Fibroblast of lung (primary cell): ENCODE measurements around the gene PUSL1. TPM values are rescaled to one million over a fixed set of nuclear protein-coding genes. Genes with fewer than 3 reads are reported as not detected.

Source experiments
- DNase-seq, 2 donors: peaks; one replicate each; pipeline versions ENCODE4 v3.0.0 to v3.0.0-alpha.2; 2010; ENCODE audit warnings: low read depth in 2 of 2
- H2AFZ ChIP-seq: 2 replicates; pipeline ENCODE4 v1.5.1; 2012; ENCODE audit warnings: low read length, control low read depth, inconsistent platforms
- H3K27ac ChIP-seq: 2 replicates; pipeline ENCODE4 v1.5.1; 2011; ENCODE audit warnings: low read length, control low read depth; ENCODE audit not compliant: insufficient read depth
- H3K27me3 ChIP-seq: 2 replicates; pipeline ENCODE4 v1.5.1; 2011; ENCODE audit warnings: mild to moderate bottlenecking, low read length; ENCODE audit not compliant: control insufficient read depth, insufficient read depth
- H3K36me3 ChIP-seq: 2 replicates; pipeline ENCODE4 v1.5.1; 2011; ENCODE audit warnings: low read length; ENCODE audit not compliant: control insufficient read depth, insufficient read depth
- H3K4me1 ChIP-seq: 2 replicates; pipeline ENCODE4 v1.5.1; 2011; ENCODE audit warnings: low read length; ENCODE audit not compliant: control insufficient read depth, insufficient read depth; ENCODE audit errors: extremely low read depth
- H3K4me2 ChIP-seq: 2 replicates; pipeline ENCODE4 v1.5.1; 2011; ENCODE audit warnings: low read length, control low read depth; ENCODE audit not compliant: insufficient read depth; ENCODE audit errors: extremely low read depth
- H3K4me3 ChIP-seq, 4 experiments: fragments of 200-600 bp in 1 of 4; sonication (generic) in 1 of 4; replicated peaks in 1 of 4; 2 replicates each; pipeline ENCODE4 v1.5.1; 2011 to 2016; ENCODE audit warnings: low read length in 4 of 4, low read depth in 3 of 4, mild to moderate bottlenecking in 3 of 4, control low read depth in 2 of 4, inconsistent platforms in 1 of 4, mixed read lengths in 1 of 4; ENCODE audit not compliant: insufficient read depth in 1 of 4; ENCODE audit errors: control extremely low read depth in 1 of 4
- H3K79me2 ChIP-seq: 2 replicates; pipeline ENCODE4 v1.5.1; 2012; ENCODE audit warnings: mild to moderate bottlenecking, low read length, inconsistent platforms; ENCODE audit not compliant: control insufficient read depth, insufficient read depth
- H3K9ac ChIP-seq: 2 replicates; pipeline ENCODE4 v1.5.1; 2011; ENCODE audit warnings: mild to moderate bottlenecking, low read length, control low read depth; ENCODE audit not compliant: insufficient read depth
- H3K9me3 ChIP-seq: 2 replicates; pipeline ENCODE4 v1.5.1; 2012; ENCODE audit warnings: low read depth, low read length; ENCODE audit not compliant: control insufficient read depth, insufficient read depth
- H4K20me1 ChIP-seq: 2 replicates; pipeline ENCODE4 v1.5.1; 2011; ENCODE audit warnings: low read length; ENCODE audit not compliant: control insufficient read depth, insufficient read depth; ENCODE audit errors: extremely low read depth
- EZH2 ChIP-seq: IDR thresholded peaks from 2 replicates; pipeline ENCODE4 v1.5.1; 2012; ENCODE audit warnings: low read length, control low read depth, mild to moderate bottlenecking; ENCODE audit errors: missing control alignments
- polyA plus RNA-seq, 2 donors: library from polyadenylated mRNA; depleted of rRNA in 1 of 2; stranded (reverse) in 1 of 2; unstranded in 1 of 2; fragments of >200 nt; gene quantifications; 2 replicates each; pipeline ENCODE4 v1.2.1, GENCODE V29; 2011 to 2012; ENCODE audit warnings: missing spikeins in 1 of 2
- total RNA-seq: library from RNA; depleted of rRNA; stranded (reverse); fragments of >200 nt; gene quantifications from 2 replicates; pipeline ENCODE4 v1.2.1, GENCODE V29; 2014
- TF ChIP-seq, protein P1 (sequence below), 2 donors: IDR thresholded peaks in 1 of 2; conservative IDR thresholded peaks in 1 of 2; 1 replicate in 1 of 2; 2 replicates in 1 of 2; pipeline ENCODE4 v1.5.1; 2011 to 2012; ENCODE audit warnings: low read length in 2 of 2, control low read depth in 1 of 2, inconsistent platforms in 1 of 2, low read depth in 1 of 2, mild to moderate bottlenecking in 1 of 2

Gene PUSL1
- total and polyA plus RNA-seq, 2 donors (not counting 1 experiment from before 2014, with no cell fraction given) = 7.1 to 12.7 TPM

DNA sequence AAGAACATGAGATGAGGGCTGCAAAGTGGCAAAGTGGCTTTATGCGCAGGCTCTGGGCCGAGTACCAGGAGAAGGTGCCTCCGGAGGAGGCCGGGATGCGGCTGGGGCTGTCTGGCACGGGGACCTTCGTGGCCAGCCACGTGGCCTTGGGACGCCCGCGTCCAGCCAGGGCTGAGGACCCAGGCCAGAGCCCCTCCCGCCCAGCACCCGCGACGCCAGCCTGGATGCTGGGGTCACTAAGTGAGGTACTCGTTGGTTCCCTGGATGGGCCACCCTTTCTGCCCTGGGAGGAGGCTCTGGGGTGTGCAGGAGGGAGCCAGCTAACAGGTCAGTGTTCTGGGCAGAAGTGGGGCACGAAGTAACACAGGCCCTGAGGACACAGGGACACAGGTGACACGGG, 15.5 kb upstream of the PUSL1 start:
- Histone ChIP-seq H3K4me3 (no peak overlapping the region), H2AFZ (no peak overlapping the region), H3K27ac (no peak overlapping the region), H3K27me3 (no peaks in the 10 kb centered on the region), H3K9ac (no peak overlapping the region), H3K4me1 (no peaks in the 10 kb centered on the region), H3K36me3 (peaks cover 27% of the 10 kb centered on the region), H3K4me2 (no peak overlapping the region), H3K9me3 (no peaks in the 10 kb centered on the region), H4K20me1 (no peaks in the 10 kb centered on the region), H3K79me2 (no peaks in the 10 kb centered on the region)
- no peak for DNase-seq
- TF ChIP-seq EZH2 = no peak
- TF ChIP-seq, protein P1, sequence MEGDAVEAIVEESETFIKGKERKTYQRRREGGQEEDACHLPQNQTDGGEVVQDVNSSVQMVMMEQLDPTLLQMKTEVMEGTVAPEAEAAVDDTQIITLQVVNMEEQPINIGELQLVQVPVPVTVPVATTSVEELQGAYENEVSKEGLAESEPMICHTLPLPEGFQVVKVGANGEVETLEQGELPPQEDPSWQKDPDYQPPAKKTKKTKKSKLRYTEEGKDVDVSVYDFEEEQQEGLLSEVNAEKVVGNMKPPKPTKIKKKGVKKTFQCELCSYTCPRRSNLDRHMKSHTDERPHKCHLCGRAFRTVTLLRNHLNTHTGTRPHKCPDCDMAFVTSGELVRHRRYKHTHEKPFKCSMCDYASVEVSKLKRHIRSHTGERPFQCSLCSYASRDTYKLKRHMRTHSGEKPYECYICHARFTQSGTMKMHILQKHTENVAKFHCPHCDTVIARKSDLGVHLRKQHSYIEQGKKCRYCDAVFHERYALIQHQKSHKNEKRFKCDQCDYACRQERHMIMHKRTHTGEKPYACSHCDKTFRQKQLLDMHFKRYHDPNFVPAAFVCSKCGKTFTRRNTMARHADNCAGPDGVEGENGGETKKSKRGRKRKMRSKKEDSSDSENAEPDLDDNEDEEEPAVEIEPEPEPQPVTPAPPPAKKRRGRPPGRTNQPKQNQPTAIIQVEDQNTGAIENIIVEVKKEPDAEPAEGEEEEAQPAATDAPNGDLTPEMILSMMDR (conservative IDR thresholded peaks at IDR 0.05 in 1 of 2, IDR thresholded peaks at IDR 0.05 in 1 of 2; ENCODE audit: low read depth in 1 of 2, low read length in 2 of 2) = no peak

DNA sequence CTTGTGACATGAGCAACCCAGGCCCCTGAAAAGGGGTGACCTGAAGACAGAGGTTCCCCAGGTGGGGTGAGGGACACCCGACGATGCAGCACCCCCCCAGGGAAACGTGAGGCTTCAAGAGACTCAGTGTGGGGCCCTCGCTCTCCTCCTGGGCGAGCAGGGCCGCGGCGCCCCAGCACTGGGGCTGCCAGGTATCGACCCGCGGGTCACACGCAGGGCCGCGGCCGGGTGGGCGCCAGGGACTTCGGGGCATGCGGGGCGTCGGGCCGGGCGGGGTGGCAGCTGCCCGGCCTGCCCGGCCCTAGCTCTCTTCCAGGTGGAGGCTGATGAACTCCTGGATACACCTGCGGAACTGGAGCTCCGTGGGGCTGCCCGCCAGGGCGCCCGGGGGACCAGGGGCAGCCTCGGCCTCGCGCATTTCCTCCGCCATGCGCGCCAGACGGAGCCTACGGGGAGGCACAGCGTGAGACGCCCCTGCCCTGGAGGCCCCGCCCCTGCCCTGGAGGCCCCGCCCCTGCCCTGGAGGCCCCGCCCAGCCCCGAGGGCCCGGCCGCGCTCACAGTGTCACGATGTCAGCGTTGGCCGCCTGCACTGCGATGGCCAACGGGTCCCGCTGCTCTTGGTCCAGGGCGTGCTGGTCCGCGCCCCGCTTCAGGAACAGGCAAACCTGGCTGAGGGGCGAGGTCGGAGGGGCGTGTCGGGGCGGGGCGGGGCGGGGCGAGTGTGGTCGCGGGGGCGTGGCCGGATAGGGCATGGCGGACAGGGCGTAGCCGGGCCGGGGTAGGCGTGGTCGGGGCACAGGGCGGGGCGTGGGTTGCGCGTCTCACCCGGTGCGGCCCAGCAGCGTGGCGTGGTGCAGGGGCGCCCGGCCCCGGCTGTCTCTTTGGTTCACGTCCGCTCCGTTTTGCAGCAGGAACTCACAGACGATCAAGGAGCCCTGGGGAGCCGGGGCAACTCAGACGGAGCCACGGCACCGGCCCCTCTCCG, 14.8 kb upstream of the PUSL1 start:
- H4K20me1 ChIP-seq = no peaks in the 10 kb centered on the region
- no peak overlapping the region for H3K27ac ChIP-seq
- H3K9me3 ChIP-seq = no peaks in the 10 kb centered on the region
- TF ChIP-seq, protein P1 (conservative IDR thresholded peaks at IDR 0.05 in 1 of 2, IDR thresholded peaks at IDR 0.05 in 1 of 2; ENCODE audit: low read depth in 1 of 2, low read length in 2 of 2) = no peak
- no peak for TF ChIP-seq EZH2
- no peaks in the 10 kb centered on the region for H3K27me3 ChIP-seq
- no peaks in the 10 kb centered on the region for H3K4me1 ChIP-seq
- H3K9ac ChIP-seq = no peak overlapping the region
- H3K4me3 ChIP-seq = no peak overlapping the region
- H3K79me2 ChIP-seq = no peaks in the 10 kb centered on the region
- no peak overlapping the region for H3K4me2 ChIP-seq
- no peak overlapping the region for H2AFZ ChIP-seq
- H3K36me3 ChIP-seq = peaks cover 29% of the 10 kb centered on the region
- no peak for DNase-seq

DNA sequence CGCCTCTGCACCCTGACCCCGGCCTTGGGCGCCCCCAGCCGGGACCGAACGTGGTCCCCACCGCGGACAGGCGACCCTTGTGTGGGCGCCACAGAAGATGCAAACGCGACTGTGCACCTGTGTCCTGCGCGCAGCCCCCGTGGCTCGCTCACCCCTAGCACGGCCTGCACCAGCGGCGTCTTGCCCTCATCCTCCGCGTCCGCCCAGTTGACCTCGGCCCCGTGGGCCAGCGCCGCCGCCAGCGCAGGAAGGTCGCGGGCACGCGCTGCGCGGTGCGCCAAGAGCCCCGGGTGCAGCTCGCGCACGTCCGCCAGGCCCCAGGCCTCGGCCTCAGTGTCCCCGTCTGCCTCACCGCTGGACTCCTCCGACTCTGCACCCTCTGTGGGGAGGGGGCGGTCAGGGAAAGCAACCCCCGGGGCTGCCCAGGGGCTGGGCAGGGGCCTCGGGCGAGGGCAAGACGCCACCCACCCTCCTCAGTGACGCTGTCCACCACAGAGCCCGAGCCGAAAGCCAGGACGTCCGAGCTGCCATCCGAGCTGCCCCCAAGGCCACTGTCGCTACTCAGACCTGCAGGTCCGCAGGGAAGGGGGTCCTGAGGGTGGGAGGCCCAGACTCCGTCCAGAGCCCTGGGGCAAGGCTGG, 14.0 kb upstream of the PUSL1 start:
- no peak for DNase-seq

More for the DNA sequence above, 14.0 kb upstream of the PUSL1 start:
- Histone ChIP-seq H3K4me1 (no peaks in the 10 kb centered on the region), H4K20me1 (no peaks in the 10 kb centered on the region), H3K36me3 (peaks cover 29% of the 10 kb centered on the region), H3K9me3 (no peaks in the 10 kb centered on the region), H3K27ac (no peak overlapping the region), H3K4me2 (no peak overlapping the region), H3K4me3 (no peak overlapping the region), H3K9ac (no peak overlapping the region), H3K27me3 (no peaks in the 10 kb centered on the region), H3K79me2 (no peaks in the 10 kb centered on the region), H2AFZ (no peak overlapping the region)
- TF ChIP-seq EZH2 = no peak
- TF ChIP-seq, protein P1 (conservative IDR thresholded peaks at IDR 0.05 in 1 of 2, IDR thresholded peaks at IDR 0.05 in 1 of 2; ENCODE audit: low read depth in 1 of 2, low read length in 2 of 2) = no peak
